K562 (cell line): ENCODE measurements around the gene NAPEPLD. TPM values are rescaled to one million over a fixed set of nuclear protein-coding genes. Genes with fewer than 3 reads are reported as not detected.

Source experiments
- ATAC-seq: fragments of 200-7000 bp; cut with Tn5 transposase; 3 replicates; pipeline ENCODE4 v1.9.1; 2020; ENCODE audit warnings: moderate library complexity
- BruUV-seq: library from RNA; stranded (reverse); fragments of 400-500 nt; replicated peaks from 2 replicates; lab custom pipeline; 2021; lab: Mats Ljungman, UMichigan
- CTCF ChIA-PET: fragments of 300-600 bp; formaldehyde crosslinking; extraction: SDS; loops from one replicate; lab custom pipeline; 2021; ENCODE audit warnings: low intra/inter-chr PET ratio; lab: Yijun Ruan, JAX
- POLR2A ChIA-PET: fragments of 300-600, 350-650 bp; sonication (Branson Sonifier 250); formaldehyde crosslinking; extraction: SDS; loops from one replicate; lab custom pipeline; 2021; ENCODE audit warnings: antibody characterized with exemption, inconsistent platforms; lab: Yijun Ruan, JAX
- DNase-seq, 4 experiments: peaks; one replicate each; pipeline versions ENCODE4 v3.0.0 to v3.0.0-alpha.2; 2011 to 2018; ENCODE audit warnings: low spot score in 3 of 4, mixed read lengths in 3 of 4; ENCODE audit errors: extremely low read depth in 1 of 4
- FAIRE-seq: peaks from 2 replicates; lab custom pipeline; 2011; peaks lifted over from hg19 to GRCh38; lab: Jason Lieb, UNC
- H2AFZ ChIP-seq: 2 replicates; pipeline ENCODE4 v1.6.0; 2011; ENCODE audit warnings: low read depth, low read length, control low read depth, inconsistent platforms
- H3K27ac ChIP-seq: fragments of 200-600 bp; 3 replicates; pipeline ENCODE4 v1.8.0; 2011; ENCODE audit warnings: low read depth, mild to moderate bottlenecking, control low read depth, inconsistent platforms, low read length, moderate library complexity, mixed read lengths; ENCODE audit errors: extremely low read depth
- H3K27me3 ChIP-seq, 2 experiments: fragments of 300-600 bp in 1 of 2; 2 replicates in 1 of 2; 3 replicates in 1 of 2; pipeline versions ENCODE4 v1.6.0 to v1.8.0; 2011; ENCODE audit warnings: inconsistent platforms in 2 of 2, low read length in 2 of 2, mild to moderate bottlenecking in 1 of 2, mixed read lengths in 1 of 2, moderate library complexity in 1 of 2; ENCODE audit not compliant: control insufficient read depth in 2 of 2, insufficient read depth in 2 of 2
- H3K36me3 ChIP-seq: fragments of 300-600 bp; 3 replicates; pipeline ENCODE4 v1.8.0; 2011; ENCODE audit warnings: mild to moderate bottlenecking, low read length, inconsistent platforms; ENCODE audit not compliant: control insufficient read depth, insufficient read depth
- H3K4me1 ChIP-seq, 2 experiments: fragments of 200-600 bp in 1 of 2; replicated peaks in 1 of 2; 2 replicates in 1 of 2; 3 replicates in 1 of 2; pipeline versions ENCODE4 v1.5.1 to v1.8.0; 2011; ENCODE audit warnings: inconsistent platforms in 2 of 2, low read length in 2 of 2, mild to moderate bottlenecking in 1 of 2, mixed read lengths in 1 of 2, moderate library complexity in 1 of 2; ENCODE audit not compliant: control insufficient read depth in 2 of 2, insufficient read depth in 2 of 2
- H3K4me2 ChIP-seq: 2 replicates; pipeline ENCODE4 v1.6.1; 2011; ENCODE audit warnings: low read length, control low read depth, inconsistent platforms, mixed read lengths; ENCODE audit not compliant: insufficient read depth
- H3K4me3 ChIP-seq: fragments of 200-600 bp; sonication (generic), shearing (Covaris generic); 2 replicates; pipeline ENCODE4 v1.5.1; 2016; ENCODE audit warnings: control low read depth, inconsistent platforms
- H3K79me2 ChIP-seq: fragments of 200-600 bp; 3 replicates; pipeline ENCODE4 v1.8.0; 2011; ENCODE audit warnings: low read length, inconsistent platforms; ENCODE audit not compliant: control insufficient read depth, insufficient read depth
- H3K9ac ChIP-seq, 2 experiments: 2 replicates each; pipeline versions ENCODE4 v1.6.0 to v1.6.1; 2011; ENCODE audit warnings: low read depth in 2 of 2, low read length in 2 of 2, control low read depth in 1 of 2, inconsistent platforms in 1 of 2, mild to moderate bottlenecking in 1 of 2, mixed read lengths in 1 of 2; ENCODE audit not compliant: insufficient read depth in 1 of 2
- H3K9me1 ChIP-seq: one replicate; pipeline ENCODE4 v1.6.0; 2011; ENCODE audit warnings: inconsistent platforms, mild to moderate bottlenecking, low read length, moderate library complexity; ENCODE audit not compliant: control insufficient read depth, insufficient read depth
- H3K9me3 ChIP-seq: replicated peaks from 2 replicates; pipeline ENCODE4 v1.5.1; 2011; ENCODE audit warnings: low read depth, low read length, inconsistent platforms; ENCODE audit not compliant: control insufficient read depth, insufficient read depth
- H4K20me1 ChIP-seq: replicated peaks from 2 replicates; pipeline ENCODE4 v1.6.1; 2011; ENCODE audit warnings: low read length, inconsistent platforms, mixed read lengths; ENCODE audit not compliant: control insufficient read depth, insufficient read depth
- FOXK1 ChIP-seq: sonication (generic); formaldehyde crosslinking; IDR thresholded peaks from 2 replicates; pipeline ENCODE4 v1.8.0; 2022; ENCODE audit warnings: missing genetic modification reagents, mild to moderate bottlenecking, borderline replicate concordance
- RBM25 ChIP-seq: fragments of 200-400 bp; formaldehyde crosslinking; IDR thresholded peaks from 2 replicates; pipeline ENCODE4 v1.6.1; 2018; ENCODE audit warnings: low read length, low read depth, moderate library complexity; ENCODE audit not compliant: severe bottlenecking
- ZNF175 ChIP-seq: fragments of 200-800 bp; sonication (Bioruptor generic); IDR thresholded peaks from 2 replicates; pipeline ENCODE4 v1.6.1; 2016; ENCODE audit warnings: low read depth, mild to moderate bottlenecking, missing genetic modification characterization, missing compliant biosample characterization
- WGBS: fragments of 100-300 bp; shearing (Covaris generic); methylation state at CpG from one replicate; pipeline ENCODE4 v1.1.6; 2016; ENCODE audit warnings: low coverage, mixed read lengths; ENCODE audit not compliant: insufficient coverage; ENCODE audit errors: missing lambda C conversion rate; 5-methylcytosine and 5-hydroxymethylcytosine counted together
- in situ Hi-C: fragments of 300-500 bp; cut with MboI; formaldehyde crosslinking; loops from 4 replicates; pipeline ENCODE4 v1.15.0; 2018; ENCODE audit warnings: inconsistent platforms, mixed read lengths
- intact Hi-C: fragments of 100-400 bp; cut with micrococcal nuclease; formaldehyde crosslinking; loops from 2 replicates; pipeline ENCODE4 v1.14.2; 2022
- polyA plus RNA-seq, 8 experiments: library from polyadenylated mRNA; depleted of rRNA in 4 of 8; stranded (reverse) in 5 of 8; unstranded in 3 of 8; fragments of >200 nt; fragmentation: Nextera tagmentation in 2 of 8; fragmentation: Illumina TruSeq in 1 of 8; extraction: Ambion mirVana in 2 of 8; extraction: Trizol in 1 of 8; gene quantifications; 2 replicates each; pipeline versions ENCODE4 v1.2.1 to v1.2.3, GENCODE V29; 2011 to 2014; ENCODE audit warnings: inconsistent platforms in 1 of 8, missing spikeins in 1 of 8
- total RNA-seq, 7 experiments: library from RNA; depleted of rRNA in 6 of 7; stranded (reverse); fragments of >200 nt in 6 of 7; fragmentation: Illumina TruSeq in 2 of 7; extraction: Trizol in 2 of 7; gene quantifications; 2 replicates each; pipeline versions ENCODE4 v1.2.1 to v1.2.3, GENCODE V29; 2011 to 2021; ENCODE audit warnings: low replicate concordance in 1 of 7
- TF ChIP-seq, protein P1 (sequence below), 2 experiments: IDR thresholded peaks in 1 of 2; conservative IDR thresholded peaks in 1 of 2; 2 replicates each; pipeline ENCODE4 v1.6.1; 2016; ENCODE audit warnings: low read depth in 2 of 2, mild to moderate bottlenecking in 1 of 2, missing compliant biosample characterization in 1 of 2, missing genetic modification characterization in 1 of 2, moderate library complexity in 1 of 2

Gene NAPEPLD
- total and polyA plus RNA-seq, 9 of the 15 experiments (the other 6 are each of a cell fraction or from before 2014, with no cell fraction given) = 3.2 to 11.0 (median 7.5) TPM

DNA sequence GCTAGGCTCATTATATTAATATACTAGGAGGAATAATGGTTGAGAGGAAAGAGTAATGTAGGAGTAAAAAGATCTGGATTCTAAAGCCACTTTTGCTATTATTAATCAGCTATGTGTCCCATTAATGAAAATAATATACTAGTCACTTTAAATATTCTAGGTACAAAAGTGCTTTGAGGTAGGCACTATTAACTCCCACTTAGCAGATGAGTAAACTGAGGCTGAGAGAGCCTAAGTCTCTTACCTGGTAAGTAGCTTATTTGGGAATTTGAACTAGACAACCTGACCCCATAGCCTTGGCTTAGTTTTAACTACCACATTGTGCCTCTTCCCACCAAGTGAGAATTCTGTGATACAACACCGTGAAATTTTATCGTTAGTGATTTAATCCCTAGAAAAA lies 68.0 kb downstream of the NAPEPLD start:
- ATAC-seq = no peak
- no peaks in the 10 kb centered on the region for H3K9me1 ChIP-seq
- intact Hi-C loops = no loop called here
- H3K9ac ChIP-seq = no peak overlapping the region
- DNase-seq = no peak
- peaks cover 0 to 4% of the 10 kb centered on the region in 2 experiments; a peak in 2 of 5 replicates for H3K4me1 ChIP-seq
- peaks cover 64% of the 10 kb centered on the region; the same call in 2 of the 3 replicates for H3K36me3 ChIP-seq
- H4K20me1 ChIP-seq = no peaks in the 10 kb centered on the region
- CTCF ChIA-PET = no interaction called here
- POLR2A ChIA-PET = interaction anchor here (1.0 to 1.4 kb wide), 2 partner anchors 14 to 88 kb away, joined by 3 read pairs; no protein-coding TSS in a partner anchor
- no peak for TF ChIP-seq ZNF175 (CRISPR knock-in tag)
- no peak for TF ChIP-seq FOXK1 (CRISPR knock-in tag)
- TF ChIP-seq RBM25 = peak; percentile 77
- TF ChIP-seq, protein P1, sequence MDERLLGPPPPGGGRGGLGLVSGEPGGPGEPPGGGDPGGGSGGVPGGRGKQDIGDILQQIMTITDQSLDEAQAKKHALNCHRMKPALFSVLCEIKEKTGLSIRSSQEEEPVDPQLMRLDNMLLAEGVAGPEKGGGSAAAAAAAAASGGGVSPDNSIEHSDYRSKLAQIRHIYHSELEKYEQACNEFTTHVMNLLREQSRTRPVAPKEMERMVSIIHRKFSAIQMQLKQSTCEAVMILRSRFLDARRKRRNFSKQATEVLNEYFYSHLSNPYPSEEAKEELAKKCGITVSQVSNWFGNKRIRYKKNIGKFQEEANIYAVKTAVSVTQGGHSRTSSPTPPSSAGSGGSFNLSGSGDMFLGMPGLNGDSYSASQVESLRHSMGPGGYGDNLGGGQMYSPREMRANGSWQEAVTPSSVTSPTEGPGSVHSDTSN (CRISPR knock-in tag; IDR thresholded peaks at IDR 0.05; ENCODE audit: low read depth) = no peak
- TF ChIP-seq, protein P1 (tag; conservative IDR thresholded peaks at IDR 0.05; ENCODE audit: low read depth) = no peak
- in situ Hi-C loops = no loop called here
- H3K27ac ChIP-seq = no peak overlapping the region
- H3K9me3 ChIP-seq = no peaks in the 10 kb centered on the region
- H3K27me3 ChIP-seq = no peaks in the 10 kb centered on the region
- WGBS = 97% methylated on average over 2 of the region's 2 CpGs
- H3K4me3 ChIP-seq = no peak overlapping the region
- no peak overlapping the region for H3K4me2 ChIP-seq
- FAIRE-seq = no peak
- H2AFZ ChIP-seq = no peak overlapping the region
- BruUV-seq = no TSS peak
- peaks cover 43% of the 10 kb centered on the region for H3K79me2 ChIP-seq
